ENCODE data around the gene SERGEF. TPM values are rescaled to one million over a fixed set of nuclear protein-coding genes. Genes with fewer than 3 reads are reported as not detected.

SERGEF gene
- total RNA-seq, 2 donors from 2014 or later = 29.9 to 39.4 TPM

DNA sequence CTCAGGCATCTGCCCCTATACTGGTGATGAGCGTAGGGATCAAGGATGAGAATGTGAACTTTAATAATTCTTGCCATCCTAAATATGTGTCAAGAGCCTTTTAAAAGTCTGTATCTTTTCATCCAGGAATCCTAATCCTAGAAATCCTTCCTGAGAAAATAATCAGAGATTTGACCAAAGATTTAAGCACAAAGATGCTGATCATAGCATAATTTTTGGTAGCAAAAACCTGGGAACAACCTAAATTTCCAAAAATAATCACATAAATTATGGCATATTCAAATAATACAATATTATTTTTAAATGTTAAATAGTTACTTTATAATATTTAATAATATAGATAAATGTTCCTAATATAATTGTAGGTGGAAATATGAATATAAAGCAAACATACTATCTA, 76.1 kb downstream of the SERGEF start:
- WGBS = 97% methylated on average over 1 of the region's 1 CpG

DNA sequence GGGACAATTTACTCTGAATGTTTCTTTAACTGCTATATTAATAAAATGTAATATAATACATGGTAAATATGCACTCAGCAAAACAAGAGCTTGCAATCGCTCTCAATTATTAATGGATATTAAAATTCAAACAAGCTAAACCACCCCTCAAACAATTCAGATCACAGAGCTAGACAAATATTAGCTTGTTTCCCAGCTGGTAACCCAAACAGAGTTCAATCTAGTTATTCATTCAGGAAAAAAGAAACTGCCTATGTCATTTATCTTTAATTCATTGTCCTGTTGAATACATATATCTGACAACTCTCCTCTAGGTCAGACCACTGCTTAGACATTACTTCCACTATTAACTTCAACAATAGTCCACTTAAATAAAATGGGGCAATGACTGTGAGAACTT, 78.7 kb downstream of the SERGEF start:
- TF ChIP-seq POLR2A (IDR thresholded peaks at IDR 0.05) (no peak), CTCF (IDR thresholded peaks at IDR 0.05) (no peak), POLR2AphosphoS5 (IDR thresholded peaks at IDR 0.05) (no peak)
- 50% methylated on average over 1 of the region's 1 CpG for WGBS
- H3K27ac ChIP-seq = no peak overlapping the region
- intact Hi-C loops (cut with DNase I) = no loop called here
- DNase-seq (ENCODE audit: low spot score) = no peak
- H3K9me3 ChIP-seq = no peaks in the 10 kb centered on the region
- H3K27me3 ChIP-seq (replicated peaks; ENCODE audit: insufficient read depth) = no peaks in the 10 kb centered on the region
- H3K4me3 ChIP-seq = no peak overlapping the region
- H3K36me3 ChIP-seq = no peaks in the 10 kb centered on the region
- no peaks in the 10 kb centered on the region for H3K4me1 ChIP-seq (replicated peaks)

More for the DNA sequence above, 76.1 kb downstream of the SERGEF start:
- Histone ChIP-seq H3K27me3 (replicated peaks; ENCODE audit: insufficient read depth) (no peaks in the 10 kb centered on the region), H3K36me3 (no peaks in the 10 kb centered on the region), H3K9me3 (no peaks in the 10 kb centered on the region), H3K4me3 (no peak overlapping the region), H3K27ac (no peak overlapping the region), H3K4me1 (replicated peaks) (no peaks in the 10 kb centered on the region)
- DNase-seq (ENCODE audit: low spot score) = no peak
- intact Hi-C loops (cut with DNase I) = no loop called here
- TF ChIP-seq POLR2A (IDR thresholded peaks at IDR 0.05) = no peak
- no peak for TF ChIP-seq POLR2AphosphoS5 (IDR thresholded peaks at IDR 0.05)
- no peak for TF ChIP-seq CTCF (IDR thresholded peaks at IDR 0.05)

GRCh38 chr11:17933708-17934107, 79.1 kb downstream of the SERGEF start:
- H3K27ac ChIP-seq = no peak overlapping the region
- 95% methylated on average over 1 of the region's 1 CpG for WGBS
- TF ChIP-seq CTCF (IDR thresholded peaks at IDR 0.05) (no peak), POLR2A (IDR thresholded peaks at IDR 0.05) (no peak), POLR2AphosphoS5 (IDR thresholded peaks at IDR 0.05) (no peak)
- no peaks in the 10 kb centered on the region for H3K4me1 ChIP-seq (replicated peaks)
- no peaks in the 10 kb centered on the region for H3K9me3 ChIP-seq
- H3K4me3 ChIP-seq = no peak overlapping the region
- no peak for DNase-seq (ENCODE audit: low spot score)
- no peaks in the 10 kb centered on the region for H3K27me3 ChIP-seq (replicated peaks; ENCODE audit: insufficient read depth)
- intact Hi-C loops (cut with DNase I) = no loop called here
- H3K36me3 ChIP-seq = no peaks in the 10 kb centered on the region

GRCh38 chr11:17932472-17932871, 80.4 kb downstream of the SERGEF start:
- no peak for DNase-seq (ENCODE audit: low spot score)
- WGBS = 97% methylated on average over 1 of the region's 1 CpG

More at GRCh38 chr11:17932472-17932871, 80.4 kb downstream of the SERGEF start:
- Histone ChIP-seq H3K27ac (no peak overlapping the region), H3K4me3 (no peak overlapping the region), H3K4me1 (replicated peaks) (no peaks in the 10 kb centered on the region), H3K27me3 (replicated peaks; ENCODE audit: insufficient read depth) (no peaks in the 10 kb centered on the region), H3K9me3 (no peaks in the 10 kb centered on the region), H3K36me3 (no peaks in the 10 kb centered on the region)
- TF ChIP-seq CTCF (IDR thresholded peaks at IDR 0.05) (no peak), POLR2A (IDR thresholded peaks at IDR 0.05) (no peak), POLR2AphosphoS5 (IDR thresholded peaks at IDR 0.05) (no peak)
- intact Hi-C loops (cut with DNase I) = no loop called here

Data from prostate gland (tissue), 2 donors.